Stomach (tissue), 9 donors: Measurements from ENCODE around the gene CDH18. TPM values are rescaled to one million over a fixed set of nuclear protein-coding genes. Genes with fewer than 3 reads are reported as not detected.
"Not testable (repeated sequence)": the region's sequence is repeated elsewhere in the genome, so short reads cannot be mapped to it uniquely, and the experiment has no call there.

Source experiments
- DNase-seq, 2 donors: peaks; one replicate each; pipeline versions ENCODE4 v3.0.0 to v3.0.0-alpha.2; 2013 to 2019
- H3K27ac ChIP-seq, 5 donors: fragments of 200-600 bp in 4 of 5; sonication (generic) in 4 of 5; one replicate each; pipeline ENCODE4 v1.5.1; 2013 to 2019; ENCODE audit warnings: mild to moderate bottlenecking in 1 of 5, moderate library complexity in 1 of 5
- H3K27me3 ChIP-seq, 3 donors: fragments of 200-600 bp; sonication (generic); one replicate each; pipeline ENCODE4 v1.5.1; 2017 to 2019; ENCODE audit warnings: mixed run types in 1 of 3
- H3K36me3 ChIP-seq, 4 donors: fragments of 200-600 bp; sonication (generic); 1 replicate in 3 of 4; 2 replicates in 1 of 4; pipeline ENCODE4 v1.5.1; 2016 to 2019
- H3K4me1 ChIP-seq, 4 donors: fragments of 200-600 bp; sonication (generic); one replicate each; pipeline ENCODE4 v1.5.1; 2016 to 2019
- H3K4me3 ChIP-seq, 4 donors: fragments of 200-600 bp; sonication (generic) in 3 of 4; one replicate each; pipeline ENCODE4 v1.5.1; 2016 to 2019; ENCODE audit warnings: mild to moderate bottlenecking in 1 of 4
- H3K9me3 ChIP-seq, 4 donors: fragments of 200-600 bp; sonication (generic); one replicate each; pipeline ENCODE4 v1.5.1; 2016 to 2019
- CTCF ChIP-seq, 7 experiments: fragments of 450-650 bp in 4 of 7; fragments of 200-600 bp in 3 of 7; sonication (generic) in 3 of 7; IDR thresholded peaks; one replicate each; pipeline ENCODE4 v1.5.1; 2016 to 2019; ENCODE audit warnings: antibody characterized with exemption in 7 of 7, control low read depth in 2 of 7, mild to moderate bottlenecking in 1 of 7
- EP300 ChIP-seq: sonication (generic); formaldehyde crosslinking; IDR thresholded peaks from one replicate; pipeline ENCODE4 v1.6.1; 2017; ENCODE audit warnings: antibody characterized with exemption
- POLR2A ChIP-seq, 4 donors: fragments of 450-650 bp; IDR thresholded peaks; one replicate each; pipeline ENCODE4 v1.6.1; 2016; ENCODE audit warnings: antibody characterized with exemption in 4 of 4, control low read depth in 2 of 4, mild to moderate bottlenecking in 1 of 4, moderate library complexity in 1 of 4
- POLR2AphosphoS5 ChIP-seq, 3 donors: sonication (generic); formaldehyde crosslinking; IDR thresholded peaks; one replicate each; pipeline ENCODE4 v1.6.1; 2016; ENCODE audit warnings: antibody characterized with exemption in 3 of 3
- WGBS, 5 donors: extraction: QIAGEN DNeasy Blood & Tissue Kit in 3 of 5; methylation state at CpG; one replicate each; pipeline versions ENCODE4 v1.1.5 to v1.1.7; 2013 to 2018; 5-methylcytosine and 5-hydroxymethylcytosine counted together
- intact Hi-C: fragments of 100-400 bp; cut with DNase I; formaldehyde crosslinking; loops from one replicate; pipeline ENCODE4 v1.15.1; 2023; ENCODE audit warnings: low total_unique reads
- polyA plus RNA-seq, 3 donors: library from polyadenylated mRNA; stranded (reverse); fragments of 200-250 nt; gene quantifications; one replicate each; pipeline ENCODE4 v1.2.3, GENCODE V29; 2013
- total RNA-seq, 5 donors: library from RNA; depleted of rRNA; stranded (reverse); fragments of >200 nt; gene quantifications; one replicate each; pipeline versions ENCODE4 v1.1.0 to v1.2.3, GENCODE V29; 2014 to 2016
- donor health status: healthy with polysubstance abuse.
- donor health status: Bipolar disorder and iron deficiency.
- donor health status: healthy.

CDH18 gene
- total and polyA plus RNA-seq, 8 donors: 0.05 to 0.92 TPM; not detected in 6

- Histone ChIP-seq H3K27ac (no peak overlapping the region), H3K4me3 (no peak overlapping the region), H3K36me3 (no peaks in the 10 kb centered on the region), H3K9me3 (peaks cover 0 to 18% (median 5%) of the 10 kb centered on the region in 4 donors), H3K4me1 (no peaks in the 10 kb centered on the region), H3K27me3 (no peaks in the 10 kb centered on the region)
- TF ChIP-seq EP300: no peak
- no peak for TF ChIP-seq POLR2A (IDR thresholded peaks at IDR 0.05)
- TF ChIP-seq CTCF (IDR thresholded peaks at IDR 0.05): no peak
- TF ChIP-seq POLR2AphosphoS5 (IDR thresholded peaks at IDR 0.05): no peak
- WGBS, 5 donors: 60 to 88% (median 74%) methylated on average over 1 of the region's 1 CpG
- no peak for DNase-seq
- intact Hi-C loops: no loop called here
Observed at GRCh38 chr5:19835442-19835841, 152.6 kb downstream of the CDH18 start.

GRCh38 chr5:19812720-19813119 lies 175.3 kb downstream of the CDH18 start:
- H3K4me1 ChIP-seq, H3K27me3 ChIP-seq, intact Hi-C loops, H3K27ac ChIP-seq, DNase-seq, H3K36me3 ChIP-seq, H3K4me3 ChIP-seq, H3K9me3 ChIP-seq: not testable (repeated sequence)
- WGBS, 5 donors: 88 to 96% (median 91%) methylated on average over 4 of the region's 4 CpGs

- DNase-seq: no peak
- Histone ChIP-seq H3K4me1 (no peaks in the 10 kb centered on the region), H3K9me3 (no peaks in the 10 kb centered on the region), H3K27ac (no peak overlapping the region), H3K4me3 (no peak overlapping the region), H3K27me3 (no peaks in the 10 kb centered on the region), H3K36me3 (no peaks in the 10 kb centered on the region)
- 74 to 88% (median 80%) methylated on average over 1 of the region's 1 CpG for WGBS, 5 donors
- intact Hi-C loops: no loop called here
- TF ChIP-seq POLR2A (IDR thresholded peaks at IDR 0.05) (no peak), CTCF (IDR thresholded peaks at IDR 0.05) (no peak), POLR2AphosphoS5 (IDR thresholded peaks at IDR 0.05) (no peak), EP300 (no peak)
Observed at GRCh38 chr5:19806756-19807155, 181.2 kb downstream of the CDH18 start.

- no peak overlapping the region for H3K27ac ChIP-seq
- DNase-seq: no peak
- no peaks in the 10 kb centered on the region for H3K36me3 ChIP-seq
- H3K27me3 ChIP-seq: no peaks in the 10 kb centered on the region
- H3K4me3 ChIP-seq: no peak overlapping the region
- TF ChIP-seq CTCF (IDR thresholded peaks at IDR 0.05) (no peak), EP300 (no peak), POLR2A (IDR thresholded peaks at IDR 0.05) (no peak), POLR2AphosphoS5 (IDR thresholded peaks at IDR 0.05) (no peak)
- intact Hi-C loops: no loop called here
- no peaks in the 10 kb centered on the region for H3K9me3 ChIP-seq
- H3K4me1 ChIP-seq: no peaks in the 10 kb centered on the region
- 87 to 92% (median 89%) methylated on average over 6 of the region's 6 CpGs for WGBS, 5 donors
Observed at GRCh38 chr5:19802686-19803085, 185.3 kb downstream of the CDH18 start.

- Histone ChIP-seq H3K4me1 (no peaks in the 10 kb centered on the region), H3K27ac (no peak overlapping the region), H3K9me3 (no peaks in the 10 kb centered on the region), H3K4me3 (no peak overlapping the region), H3K27me3 (no peaks in the 10 kb centered on the region), H3K36me3 (no peaks in the 10 kb centered on the region)
- whole genome bisulfite sequencing, 5 donors: 37 to 56% (median 50%) methylated on average over 1 of the region's 1 CpG
- DNase-seq: peak in 1 of 2 donors; percentile 9
- intact Hi-C loops: no loop called here
- TF ChIP-seq EP300 (no peak), POLR2AphosphoS5 (IDR thresholded peaks at IDR 0.05) (no peak)
Observed at GRCh38 chr5:19795218-19795617, 192.8 kb downstream of the CDH18 start.
